Astrocyte of the spinal cord (primary cell): ENCODE results near the gene FBXL13.

Experiments used
- DNase-seq: peaks from one replicate; pipeline ENCODE4 v3.0.0; 2011; ENCODE audit warnings: low read depth, low spot score
- H3K4me3 ChIP-seq: 2 replicates; pipeline ENCODE4 v1.5.1; 2011; ENCODE audit warnings: low read depth, mild to moderate bottlenecking, low read length, moderate library complexity
- CTCF ChIP-seq: IDR thresholded peaks from 2 replicates; pipeline ENCODE4 v1.5.1; 2012; ENCODE audit warnings: low read depth, mild to moderate bottlenecking, low read length, inconsistent platforms
- in situ Hi-C: cut with HindIII; loops from 2 replicates; pipeline ENCODE4 v1.10.0; 2017; ENCODE audit warnings: low sequenced_read_pairs

The FBXL13 gene

GRCh38 chr7:102832674-102833073 is 241.9 kb downstream of the FBXL13 start:
- H3K4me3 ChIP-seq, result no peak overlapping the region
- in situ Hi-C loops, result no loop called here
- TF ChIP-seq CTCF, result no peak
- DNase-seq, result no peak

GRCh38 chr7:102830197-102830596 is 244.4 kb downstream of the FBXL13 start:
- no peak overlapping the region for H3K4me3 ChIP-seq
- no peak for DNase-seq
- TF ChIP-seq CTCF, result no peak
- in situ Hi-C loops, result no loop called here

GRCh38 chr7:102829075-102829474 is 245.5 kb downstream of the FBXL13 start:
- TF ChIP-seq CTCF, result no peak
- in situ Hi-C loops, result no loop called here
- no peak for DNase-seq
- no peak overlapping the region for H3K4me3 ChIP-seq

GRCh38 chr7:102828286-102828685 is 246.3 kb downstream of the FBXL13 start:
- no peak for DNase-seq
- TF ChIP-seq CTCF, result no peak
- no peak overlapping the region for H3K4me3 ChIP-seq
- in situ Hi-C loops, result no loop called here

- TF ChIP-seq CTCF, result no peak
- in situ Hi-C loops, result no loop called here
- H3K4me3 ChIP-seq, result no peak overlapping the region
- DNase-seq, result peak; percentile 34
Observed at GRCh38 chr7:102823390-102824119, 251.0 kb downstream of the FBXL13 start.

- TF ChIP-seq CTCF, result no peak
- no peak for DNase-seq
- in situ Hi-C loops, result no loop called here
- no peak overlapping the region for H3K4me3 ChIP-seq
Observed at GRCh38 chr7:102821994-102822747, 252.4 kb downstream of the FBXL13 start.
